GM18861 (cell line): ENCODE results near the gene CLDND2.

Experiments used
- ATAC-seq: cut with Tn5 transposase; IDR thresholded peaks from one replicate; pipeline ENCODE4 v1.9.1; 2021; ENCODE audit not compliant: unreplicated experiment

Gene CLDND2

GRCh38 chr19:51386882-51387520 is 18.2 kb upstream of the CLDND2 start:
- ATAC-seq: no peak

DNA sequence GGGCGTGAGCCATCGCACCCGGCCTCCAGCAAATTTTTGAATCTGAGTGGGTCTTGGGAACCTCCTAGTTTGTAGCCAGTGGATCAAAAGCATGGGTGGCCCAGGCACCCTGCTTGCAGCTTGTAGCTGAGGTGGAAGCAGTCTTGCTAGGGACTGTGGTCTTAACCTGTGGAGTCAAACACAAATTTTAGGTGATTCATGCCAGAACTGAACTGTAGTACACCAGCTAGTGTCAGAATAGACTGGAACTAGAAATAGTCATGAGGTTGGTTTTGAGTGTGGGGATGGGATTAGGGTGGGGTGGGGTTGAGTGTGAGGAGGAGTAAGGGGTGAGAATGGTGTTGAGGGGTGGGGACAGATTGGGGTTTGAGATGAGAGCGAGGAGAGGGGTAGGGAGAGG is 13.2 kb upstream of the CLDND2 start:
- no peak for ATAC-seq

DNA sequence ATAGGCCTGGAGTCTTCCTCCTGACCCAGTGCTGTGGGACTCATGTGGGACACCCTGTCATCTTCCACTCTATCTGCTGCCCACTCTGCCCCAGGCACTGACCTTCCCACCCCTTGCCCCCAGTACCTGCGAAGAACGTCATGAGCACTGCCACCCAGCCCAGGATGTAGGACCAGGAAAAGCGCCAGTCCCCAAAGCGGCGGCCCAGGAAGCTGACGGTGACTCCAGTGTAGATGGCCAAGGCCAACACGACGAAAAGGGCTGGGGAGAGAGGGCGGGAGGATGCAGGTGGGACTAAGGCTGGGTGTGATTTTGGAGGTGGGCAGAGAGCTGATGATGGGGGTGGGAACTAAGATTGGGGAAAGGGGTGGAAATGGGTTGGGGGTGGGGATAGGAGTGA is 11.6 kb upstream of the CLDND2 start:
- ATAC-seq: no peak

DNA sequence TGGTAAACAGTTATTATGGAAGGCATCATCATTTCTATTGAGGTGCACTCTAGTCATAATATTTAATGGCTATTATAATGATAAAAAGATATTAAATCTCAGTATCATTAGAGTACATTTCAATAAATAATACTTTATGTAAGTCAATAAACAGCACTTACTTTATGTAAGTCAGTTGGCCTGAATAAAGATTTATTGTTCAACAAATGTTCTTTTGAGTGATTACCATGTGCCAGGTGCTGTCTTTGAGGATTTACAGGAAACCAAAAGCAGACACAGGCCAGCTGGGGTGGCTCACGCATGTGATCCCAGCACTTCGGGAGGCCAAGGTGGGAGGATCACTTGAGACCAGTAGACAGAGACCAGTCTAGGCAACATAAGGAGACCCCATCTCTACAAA is 8.6 kb upstream of the CLDND2 start:
- ATAC-seq: no peak

DNA sequence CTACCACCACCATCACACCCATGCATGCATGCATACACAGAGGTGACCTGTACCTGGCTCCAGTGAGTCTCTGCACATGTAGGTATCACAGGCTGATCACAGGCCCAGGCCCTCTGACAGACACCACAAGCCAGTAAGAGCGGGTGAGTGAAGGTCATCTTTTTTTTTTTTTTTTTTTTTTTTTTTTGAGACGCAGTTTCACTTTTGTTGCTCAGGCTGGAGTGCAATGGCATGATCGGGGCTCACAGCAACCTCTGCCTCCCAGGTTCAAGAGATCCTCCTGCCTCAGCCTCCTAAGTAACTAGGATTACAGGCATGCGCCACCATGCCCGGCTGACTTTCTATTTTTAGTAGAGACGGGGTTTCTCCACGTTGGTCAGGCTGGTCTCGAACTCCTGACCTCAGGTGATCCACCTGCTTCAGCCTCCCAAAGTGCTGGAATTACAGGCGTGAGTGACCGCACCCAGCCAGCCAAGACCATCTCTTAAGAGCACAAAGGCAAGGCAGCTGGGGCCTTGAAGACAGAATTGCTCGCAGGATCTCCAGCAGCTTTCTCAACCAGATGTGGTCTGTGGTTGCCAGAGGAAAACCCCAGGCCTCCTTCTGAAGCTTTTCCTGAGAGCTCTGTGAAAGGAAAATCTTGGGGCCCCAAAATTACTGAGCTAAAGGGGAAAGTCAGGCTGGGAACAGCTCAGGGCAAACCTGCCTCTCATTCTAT is 6.9 kb upstream of the CLDND2 start:
- ATAC-seq: no peak

DNA sequence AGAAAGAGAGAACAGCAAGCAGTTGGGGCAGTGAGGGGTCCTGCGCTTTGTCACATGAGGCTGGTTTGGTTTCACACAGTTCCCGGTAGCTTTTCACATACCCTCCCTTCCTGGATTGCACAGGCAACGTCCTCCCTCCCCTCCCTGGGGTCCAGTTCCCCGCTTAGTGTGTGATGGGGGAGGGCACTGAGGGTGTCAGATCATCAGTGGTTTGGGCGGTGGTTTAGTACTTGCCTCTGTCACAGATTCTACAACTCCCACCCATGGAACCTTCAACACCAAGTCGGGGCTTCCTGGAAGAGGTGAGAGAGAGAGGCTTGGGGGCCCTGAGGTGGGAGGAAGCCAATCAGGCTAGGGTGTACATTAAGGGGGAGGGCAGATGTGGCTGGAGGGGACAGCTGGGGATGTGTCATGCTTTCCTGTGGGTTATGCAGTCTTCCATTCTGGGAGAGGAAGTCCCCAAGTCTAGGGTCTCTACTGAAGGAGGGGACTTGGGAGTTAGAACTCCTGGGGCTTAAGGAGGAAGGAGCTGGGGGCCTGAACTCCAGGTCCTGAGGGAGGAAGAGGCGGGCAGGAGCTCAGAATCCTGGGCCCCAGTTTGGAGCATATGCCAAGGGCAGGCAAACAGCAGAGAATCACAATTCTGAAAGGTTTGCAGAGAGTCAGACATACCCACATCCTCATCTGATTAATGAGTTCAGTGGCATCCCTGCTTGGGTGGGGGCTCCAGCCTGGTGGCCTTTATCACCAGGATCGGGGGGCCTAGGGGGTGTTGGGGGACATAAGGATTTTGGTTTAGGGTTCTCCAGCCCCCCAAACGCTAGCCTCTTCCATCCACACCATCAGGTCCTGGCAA is 4.1 kb upstream of the CLDND2 start, which contains the start of gene NKG7:
Gene NKG7 (minus strand): TSS at position 6 of the 856 bp plus-strand sequence. CDS start 119 bp downstream, outside the sequence.
- no peak for ATAC-seq

- ATAC-seq: no peak
These were observed 3.3 kb upstream of the CLDND2 start for GRCh38 chr19:51372021-51372648.

DNA sequence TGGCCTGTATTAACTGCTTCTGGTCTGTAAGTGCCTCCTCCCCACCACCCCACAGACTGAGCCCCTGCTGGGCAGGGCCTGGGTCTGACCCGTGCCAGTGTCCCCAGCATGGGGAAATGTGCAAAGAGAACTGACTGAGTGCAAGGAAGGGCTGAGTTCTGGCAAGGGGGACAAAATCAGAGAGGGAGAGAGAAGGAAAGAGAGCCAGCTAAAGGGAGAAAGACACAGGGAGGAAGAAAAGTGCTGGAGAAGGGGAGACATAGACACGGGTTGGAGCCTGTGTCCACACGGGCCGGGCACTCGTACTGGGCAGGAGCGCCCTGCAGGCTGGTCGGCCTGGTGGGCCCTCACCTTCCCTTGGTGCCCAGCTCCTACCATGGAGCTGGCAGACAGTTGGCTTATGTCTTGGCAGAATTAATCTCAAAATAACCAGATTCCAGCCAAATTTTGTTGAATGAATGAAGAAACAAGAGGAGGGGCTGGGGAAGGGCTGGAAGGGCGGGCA is 2.4 kb upstream of the CLDND2 start:
- no peak for ATAC-seq

- ATAC-seq: no peak
These were observed 1.4 kb upstream of the CLDND2 start for GRCh38 chr19:51370230-51370629.

GRCh38 chr19:51367565-51368365 is 1.0 kb downstream of the CLDND2 start:
- ATAC-seq: peak; percentile 51

DNA sequence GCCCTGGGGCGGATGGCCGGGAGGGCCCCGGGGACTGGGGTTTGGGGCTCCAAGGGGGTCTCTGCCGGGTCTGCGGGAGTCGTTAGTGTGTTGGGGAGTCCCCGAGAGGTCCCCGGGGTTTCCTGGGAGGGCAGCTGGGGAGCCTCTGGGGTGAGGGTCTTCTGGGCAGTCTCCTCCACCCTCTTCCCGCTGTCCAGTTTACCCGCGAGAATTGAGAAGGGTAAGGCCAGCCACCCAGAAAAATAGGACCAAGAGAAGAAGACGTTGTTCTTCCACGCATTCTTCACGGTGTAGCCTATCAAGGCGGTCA is 1.6 kb downstream of the CLDND2 start:
- no peak for ATAC-seq

DNA sequence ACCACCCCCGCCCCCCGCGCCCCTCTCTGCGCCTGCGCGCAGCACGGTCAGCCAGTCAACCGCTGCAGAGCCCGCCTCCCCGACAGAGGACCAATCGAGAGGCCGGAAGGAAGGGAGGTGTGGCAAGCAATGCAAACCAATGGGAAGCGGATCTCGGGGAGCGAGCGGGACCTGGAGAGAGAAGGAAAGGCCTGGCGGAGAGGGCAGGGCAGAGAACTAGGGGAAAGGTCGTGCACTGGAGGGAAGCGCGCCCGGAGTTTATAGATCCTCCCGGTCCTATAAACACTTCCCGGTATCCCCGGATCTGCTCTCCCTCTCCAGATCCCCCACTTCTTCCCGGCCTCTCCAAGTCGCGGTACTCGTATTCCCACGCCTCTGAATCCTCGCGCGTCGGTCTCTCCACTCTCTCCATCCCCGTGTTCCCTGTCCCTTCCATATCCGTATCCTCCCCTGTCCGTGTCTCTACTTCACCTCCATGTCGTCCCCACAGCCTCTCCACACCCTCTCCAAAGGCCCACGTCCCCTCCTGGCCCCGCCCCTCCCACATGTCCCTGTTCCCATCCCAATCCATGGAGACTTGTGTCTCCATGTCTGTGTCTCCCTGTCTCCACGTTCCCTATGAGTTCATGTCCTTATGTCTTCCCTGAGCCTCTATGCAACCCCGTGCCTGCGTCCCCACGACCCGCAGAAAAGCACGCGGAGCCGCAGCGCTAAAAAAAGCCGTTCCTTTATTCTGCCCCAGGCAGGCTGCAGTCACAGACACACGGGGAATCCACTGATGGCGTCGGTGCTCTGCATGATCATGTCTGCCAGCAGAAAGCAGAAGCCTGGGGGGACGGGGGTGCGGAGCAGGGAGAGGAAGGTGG is 2.2 kb downstream of the CLDND2 start:
- peak; percentile 41 for ATAC-seq

DNA sequence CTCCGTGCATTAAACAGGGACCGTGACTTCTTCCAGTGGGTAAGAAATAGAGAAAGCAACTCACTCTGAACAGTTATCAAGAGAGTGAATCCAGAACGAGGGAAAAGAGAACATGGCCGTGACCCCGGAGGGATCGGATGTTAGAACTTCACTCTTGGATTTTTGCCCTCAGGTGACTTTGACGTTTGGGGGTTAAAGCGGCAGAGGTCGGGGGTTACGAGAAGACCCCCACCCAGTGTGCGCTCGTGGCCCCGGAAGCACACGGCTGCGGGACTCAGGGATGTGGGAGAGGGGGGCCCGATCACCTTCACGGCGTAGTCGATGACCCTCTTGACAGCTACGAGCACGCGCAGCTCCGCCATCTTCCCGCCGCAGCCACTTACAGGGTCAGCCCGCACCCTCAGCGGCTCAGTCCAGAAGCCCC is 2.8 kb downstream of the CLDND2 start, which contains the start of gene ETFB:
Gene ETFB (minus strand): TSS at position 424 of the 424 bp plus-strand sequence. CDS start 62 bp downstream, at position 362.
- no peak for ATAC-seq

- no peak for ATAC-seq
These were observed 3.4 kb downstream of the CLDND2 start for GRCh38 chr19:51365211-51365964.

DNA sequence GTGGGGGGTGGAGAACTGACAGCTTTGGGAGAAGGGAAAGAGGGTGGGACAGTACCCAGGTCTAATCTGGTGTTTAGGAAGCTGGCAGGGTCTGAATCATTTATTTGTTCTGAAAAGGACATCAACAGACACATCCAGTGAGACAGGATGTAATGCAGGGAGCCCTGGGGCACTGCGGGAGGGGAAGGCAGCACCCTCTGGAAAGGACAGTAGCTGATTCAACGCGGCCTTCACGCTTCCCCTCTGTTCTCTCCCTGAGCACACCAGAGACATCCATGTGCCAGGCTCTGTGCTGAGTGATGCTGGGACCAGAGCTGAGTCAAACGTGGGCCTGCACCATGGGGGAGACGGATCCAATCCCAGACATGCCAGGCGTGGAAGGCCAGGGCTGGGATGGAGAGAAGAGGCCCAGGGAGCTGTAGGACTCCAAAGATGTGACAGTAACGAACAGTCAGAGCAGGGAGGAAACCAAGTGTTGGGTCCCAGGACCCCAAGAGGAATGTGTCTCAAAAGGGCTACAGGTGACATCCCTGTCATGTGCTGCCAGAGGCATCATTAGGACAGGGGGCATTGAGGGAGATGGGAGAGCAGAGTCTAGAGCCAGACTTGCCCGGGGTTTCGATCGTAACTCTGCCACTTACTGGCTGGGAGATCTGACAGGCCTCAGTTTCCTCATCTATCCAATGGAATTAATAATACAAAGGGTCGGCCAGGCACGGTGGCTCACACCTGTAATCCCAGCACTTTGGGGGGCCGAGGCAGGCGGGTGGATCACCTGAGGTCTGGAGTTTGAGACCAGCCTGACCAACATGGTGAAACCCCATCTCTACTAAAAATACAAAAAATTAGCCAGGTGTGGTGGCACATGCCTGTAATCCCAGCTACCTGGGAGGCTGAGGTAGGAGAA is 4.3 kb downstream of the CLDND2 start:
- no peak for ATAC-seq

DNA sequence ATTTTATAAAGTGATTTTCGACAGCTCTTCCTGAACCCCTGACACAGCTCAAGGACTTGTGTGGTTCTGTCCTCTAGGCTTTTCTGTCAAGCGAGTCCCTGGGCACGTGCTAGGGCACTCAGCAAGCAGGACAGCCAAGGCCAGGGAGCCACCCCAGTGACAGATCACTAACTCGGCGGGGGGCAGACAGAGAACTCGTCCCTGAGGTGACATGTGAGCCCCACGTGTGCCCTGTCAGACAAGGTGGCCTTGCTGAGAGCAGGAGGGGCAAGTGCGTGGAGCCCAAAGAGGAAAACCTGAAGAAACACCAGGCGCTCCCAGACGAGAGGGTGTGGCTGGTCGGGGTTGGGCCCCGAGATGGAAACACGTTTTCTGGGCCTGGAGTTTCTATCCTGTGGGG is 7.6 kb downstream of the CLDND2 start:
- no peak for ATAC-seq

GRCh38 chr19:51359294-51359693 is 9.5 kb downstream of the CLDND2 start:
- ATAC-seq: no peak

DNA sequence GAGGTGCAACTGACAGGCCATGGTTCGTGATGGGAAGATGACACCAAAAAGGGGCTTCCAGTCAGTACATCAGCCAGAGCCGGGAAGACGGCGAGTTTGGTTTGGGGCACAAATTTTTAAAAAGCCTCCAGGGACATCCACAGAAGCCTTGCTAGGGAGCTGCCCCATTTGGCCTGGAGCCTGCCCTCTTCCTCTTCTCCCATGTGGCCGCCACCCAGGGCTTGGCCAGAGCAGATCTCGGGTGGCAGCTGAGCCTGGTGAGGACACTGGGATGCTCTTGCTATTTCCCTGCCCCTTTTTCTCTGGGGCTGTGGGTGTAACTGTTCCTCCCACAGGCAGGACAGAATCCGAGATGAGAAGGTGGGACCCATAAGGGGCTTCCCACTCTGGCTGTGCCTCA is 10.9 kb downstream of the CLDND2 start:
- ATAC-seq: no peak
